ENCODE measurements around the gene PDHX.

GRCh38 chr11:34957206-34957605, 40.8 kb downstream of the PDHX start:
- no peak for TF ChIP-seq EZH2 (IDR thresholded peaks at IDR 0.05)
- no peak for TF ChIP-seq POLR2AphosphoS5 (IDR thresholded peaks at IDR 0.05; ENCODE audit: borderline replicate concordance, low read depth, low read length)

Data from SK-N-MC (cell line).